Adrenal gland (tissue), 12 donors: ENCODE measurements around the gene ZSCAN22. TPM values are rescaled to one million over a fixed set of nuclear protein-coding genes. Genes with fewer than 3 reads are reported as not detected.

Experiments
- DNase-seq, 7 donors: peaks; one replicate each; pipeline ENCODE4 v3.0.0-alpha.2; 2019 to 2020
- H3K27ac ChIP-seq, 5 donors: fragments of 200-600 bp; sonication (generic) in 4 of 5; 1 replicate in 3 of 5; 2 replicates in 2 of 5; pipeline versions ENCODE4 v1.5.1 to v1.8.0; 2016 to 2020; ENCODE audit warnings: mild to moderate bottlenecking in 1 of 5
- H3K27me3 ChIP-seq: fragments of 200-600 bp; 2 replicates; pipeline ENCODE4 v1.8.0; 2021
- H3K36me3 ChIP-seq, 2 donors: fragments of 200-600 bp; replicated peaks in 1 of 2; 1 replicate in 1 of 2; 2 replicates in 1 of 2; pipeline versions ENCODE4 v1.5.1 to v1.8.0; 2018 to 2022
- H3K4me1 ChIP-seq, 2 donors: fragments of 200-600 bp; replicated peaks in 1 of 2; 1 replicate in 1 of 2; 2 replicates in 1 of 2; pipeline versions ENCODE4 v1.5.1 to v1.8.0; 2018 to 2021
- H3K4me3 ChIP-seq, 4 donors: fragments of 200-600 bp; sonication (generic) in 3 of 4; one replicate each; pipeline ENCODE4 v1.5.1; 2016 to 2018
- H3K9me3 ChIP-seq, 3 donors: fragments of 200-600 bp; sonication (generic) in 1 of 3; replicated peaks in 1 of 3; 1 replicate in 2 of 3; 2 replicates in 1 of 3; pipeline versions ENCODE4 v1.5.1 to v1.8.0; 2016 to 2021
- CTCF ChIP-seq, 6 experiments: fragments of 450-650 bp in 4 of 6; fragments of 200-600 bp in 2 of 6; sonication (generic) in 1 of 6; IDR thresholded peaks; 1 replicate in 5 of 6; 2 replicates in 1 of 6; pipeline versions ENCODE4 v1.5.1 to v1.8.0; 2016 to 2021; ENCODE audit warnings: antibody characterized with exemption in 6 of 6, mild to moderate bottlenecking in 2 of 6, moderate library complexity in 1 of 6
- POLR2A ChIP-seq, 2 donors: fragments of 450-650 bp; IDR thresholded peaks; one replicate each; pipeline ENCODE4 v1.6.1; 2017; ENCODE audit warnings: antibody characterized with exemption in 2 of 2, mild to moderate bottlenecking in 2 of 2, moderate library complexity in 1 of 2
- WGBS, 4 donors: extraction: QIAGEN DNeasy Blood & Tissue Kit in 2 of 4; methylation state at CpG; one replicate each; pipeline versions ENCODE4 v1.1.5 to v1.1.7; 2013 to 2017; 5-methylcytosine and 5-hydroxymethylcytosine counted together
- intact Hi-C, 2 donors: fragments of 100-400 bp; cut with DNase I; formaldehyde crosslinking; loops; one replicate each; pipeline versions ENCODE4 v1.14.1 to v1.15.0; 2022 to 2023
- polyA plus RNA-seq, 3 donors: library from polyadenylated mRNA; stranded (reverse); fragments of 200-250 nt in 2 of 3; fragments of 350-450 nt in 1 of 3; fragmentation: Illumina TruSeq in 1 of 3; extraction: RNeasy Lipid Tissue Mini Kit (QIAGEN cat#74804) in 1 of 3; gene quantifications; one replicate each; pipeline ENCODE4 v1.2.3, GENCODE V29; 2013 to 2014
- total RNA-seq, 9 donors: library from RNA; depleted of rRNA in 4 of 9; stranded (reverse); fragments of >200 nt in 4 of 9; fragments of 120-200 nt in 1 of 9; fragmentation: NEBNext Ultra II Directional in 1 of 9; extraction: Animal tissue kit (Norgen Biotek cat#: 25700) in 1 of 9; gene quantifications; one replicate each; pipeline versions ENCODE4 v1.1.0 to v1.2.4, GENCODE V29; 2013 to 2023
- donor health status: healthy with polysubstance abuse.
- donor health status: Bipolar disorder and iron deficiency.
- donor health status: DM: yes; HTN: yes; CAD: no.
- donor health status: DM: no; HTN: no; CAD: no.
- donor health status: DM: no; HTN: no; CAD: no.
- donor health status: DM: yes; HTN: yes; CAD: no.

The ZSCAN22 gene
- total and polyA plus RNA-seq, 12 donors = 0.98 to 4.8 (median 3.0) TPM

GRCh38 chr19:58349590-58349989 lies 22.8 kb downstream of the ZSCAN22 start:
- Histone ChIP-seq H3K27ac (no peak overlapping the region), H3K36me3 (no peaks in the 10 kb centered on the region), H3K4me1 (peaks cover 9 to 14% of the 10 kb centered on the region in 2 donors), H3K4me3 (no peak overlapping the region), H3K27me3 (peaks cover 17% of the 10 kb centered on the region), H3K9me3 (no peaks in the 10 kb centered on the region)
- 39 to 51% (median 42%) methylated on average over 8 of the region's 8 CpGs for WGBS, 4 donors
- intact Hi-C loops = no loop called here
- no peak for DNase-seq
- TF ChIP-seq POLR2A (IDR thresholded peaks at IDR 0.05) (no peak), CTCF (IDR thresholded peaks at IDR 0.05) (no peak)

- no peak for DNase-seq
- no peak for TF ChIP-seq POLR2A (IDR thresholded peaks at IDR 0.05)
- no peak for TF ChIP-seq CTCF (IDR thresholded peaks at IDR 0.05)
- intact Hi-C loops = no loop called here
- Histone ChIP-seq H3K9me3 (no peaks in the 10 kb centered on the region), H3K27me3 (peaks cover 18% of the 10 kb centered on the region), H3K36me3 (no peaks in the 10 kb centered on the region), H3K4me1 (peaks cover 9 to 14% of the 10 kb centered on the region in 2 donors), H3K27ac (no peak overlapping the region), H3K4me3 (no peak overlapping the region)
- 21 to 41% (median 26%) methylated on average over 28 to 84 of the region's 84 CpGs for WGBS, 4 donors
Measured at GRCh38 chr19:58350001-58350861, 23.4 kb downstream of the ZSCAN22 start.

GRCh38 chr19:58350871-58351557 lies 24.2 kb downstream of the ZSCAN22 start:
- Histone ChIP-seq H3K27ac (no peak overlapping the region), H3K4me1 (peaks cover 9 to 14% of the 10 kb centered on the region in 2 donors), H3K27me3 (peaks cover 24% of the 10 kb centered on the region), H3K9me3 (no peaks in the 10 kb centered on the region), H3K4me3 (no peak overlapping the region), H3K36me3 (no peaks in the 10 kb centered on the region)
- no peak for DNase-seq
- WGBS, 4 donors = 56 to 72% (median 61%) methylated on average over 9 to 34 of the region's 34 CpGs
- TF ChIP-seq CTCF (IDR thresholded peaks at IDR 0.05) (no peak), POLR2A (IDR thresholded peaks at IDR 0.05) (no peak)
- intact Hi-C loops = no loop called here

- Histone ChIP-seq H3K4me1 (peaks cover 9 to 17% of the 10 kb centered on the region in 2 donors), H3K27me3 (peaks cover 29% of the 10 kb centered on the region), H3K4me3 (no peak overlapping the region), H3K27ac (no peak overlapping the region), H3K36me3 (no peaks in the 10 kb centered on the region), H3K9me3 (no peaks in the 10 kb centered on the region)
- no peak for DNase-seq
- TF ChIP-seq POLR2A (IDR thresholded peaks at IDR 0.05) = no peak
- no peak for TF ChIP-seq CTCF (IDR thresholded peaks at IDR 0.05)
- intact Hi-C loops = no loop called here
- WGBS, 4 donors = 86 to 90% (median 89%) methylated on average over 8 to 9 of the region's 9 CpGs
Measured at GRCh38 chr19:58351558-58351878, 24.7 kb downstream of the ZSCAN22 start.
